HG03066 (cell line): Measurements from ENCODE around the gene TMEM131L.
"Not testable (repeated sequence)": the region's sequence is repeated elsewhere in the genome, so short reads cannot be mapped to it uniquely, and the experiment has no call there.

Experiments used
- ATAC-seq: cut with Tn5 transposase; IDR thresholded peaks from one replicate; pipeline ENCODE4 v1.9.1; 2021; ENCODE audit warnings: low read depth; ENCODE audit not compliant: unreplicated experiment

TMEM131L gene, protein sequence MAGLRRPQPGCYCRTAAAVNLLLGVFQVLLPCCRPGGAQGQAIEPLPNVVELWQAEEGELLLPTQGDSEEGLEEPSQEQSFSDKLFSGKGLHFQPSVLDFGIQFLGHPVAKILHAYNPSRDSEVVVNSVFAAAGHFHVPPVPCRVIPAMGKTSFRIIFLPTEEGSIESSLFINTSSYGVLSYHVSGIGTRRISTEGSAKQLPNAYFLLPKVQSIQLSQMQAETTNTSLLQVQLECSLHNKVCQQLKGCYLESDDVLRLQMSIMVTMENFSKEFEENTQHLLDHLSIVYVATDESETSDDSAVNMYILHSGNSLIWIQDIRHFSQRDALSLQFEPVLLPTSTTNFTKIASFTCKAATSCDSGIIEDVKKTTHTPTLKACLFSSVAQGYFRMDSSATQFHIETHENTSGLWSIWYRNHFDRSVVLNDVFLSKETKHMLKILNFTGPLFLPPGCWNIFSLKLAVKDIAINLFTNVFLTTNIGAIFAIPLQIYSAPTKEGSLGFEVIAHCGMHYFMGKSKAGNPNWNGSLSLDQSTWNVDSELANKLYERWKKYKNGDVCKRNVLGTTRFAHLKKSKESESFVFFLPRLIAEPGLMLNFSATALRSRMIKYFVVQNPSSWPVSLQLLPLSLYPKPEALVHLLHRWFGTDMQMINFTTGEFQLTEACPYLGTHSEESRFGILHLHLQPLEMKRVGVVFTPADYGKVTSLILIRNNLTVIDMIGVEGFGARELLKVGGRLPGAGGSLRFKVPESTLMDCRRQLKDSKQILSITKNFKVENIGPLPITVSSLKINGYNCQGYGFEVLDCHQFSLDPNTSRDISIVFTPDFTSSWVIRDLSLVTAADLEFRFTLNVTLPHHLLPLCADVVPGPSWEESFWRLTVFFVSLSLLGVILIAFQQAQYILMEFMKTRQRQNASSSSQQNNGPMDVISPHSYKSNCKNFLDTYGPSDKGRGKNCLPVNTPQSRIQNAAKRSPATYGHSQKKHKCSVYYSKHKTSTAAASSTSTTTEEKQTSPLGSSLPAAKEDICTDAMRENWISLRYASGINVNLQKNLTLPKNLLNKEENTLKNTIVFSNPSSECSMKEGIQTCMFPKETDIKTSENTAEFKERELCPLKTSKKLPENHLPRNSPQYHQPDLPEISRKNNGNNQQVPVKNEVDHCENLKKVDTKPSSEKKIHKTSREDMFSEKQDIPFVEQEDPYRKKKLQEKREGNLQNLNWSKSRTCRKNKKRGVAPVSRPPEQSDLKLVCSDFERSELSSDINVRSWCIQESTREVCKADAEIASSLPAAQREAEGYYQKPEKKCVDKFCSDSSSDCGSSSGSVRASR (N-terminal part only)

GRCh38 chr4:153466081-153466948 lies at the start of gene TMEM131L:
Gene TMEM131L (plus strand): TSS chr4:153466360. CDS start chr4:153466398, 38 bp downstream.
- peak; percentile 38 for ATAC-seq

DNA sequence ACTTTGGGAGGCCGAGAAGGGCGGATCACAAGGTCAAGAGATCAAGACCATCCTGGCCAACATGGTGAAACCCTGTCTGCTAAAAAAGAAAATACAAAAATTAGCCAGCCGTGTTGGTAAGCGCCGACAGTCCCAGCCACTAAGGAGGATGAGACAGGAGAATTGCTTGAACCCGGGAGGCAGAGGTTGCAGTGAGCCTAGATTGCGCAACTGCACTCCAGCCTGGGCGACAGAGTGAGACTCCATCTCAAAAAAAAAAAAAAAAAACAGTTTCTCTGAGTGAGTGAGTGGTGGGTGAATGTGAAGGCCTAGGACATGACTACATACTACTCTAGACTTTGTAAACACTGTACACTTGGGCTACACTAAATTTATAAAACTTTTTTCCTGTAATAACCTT lies 49.7 kb upstream of the TMEM131L start:
- not testable (repeated sequence) for ATAC-seq

DNA sequence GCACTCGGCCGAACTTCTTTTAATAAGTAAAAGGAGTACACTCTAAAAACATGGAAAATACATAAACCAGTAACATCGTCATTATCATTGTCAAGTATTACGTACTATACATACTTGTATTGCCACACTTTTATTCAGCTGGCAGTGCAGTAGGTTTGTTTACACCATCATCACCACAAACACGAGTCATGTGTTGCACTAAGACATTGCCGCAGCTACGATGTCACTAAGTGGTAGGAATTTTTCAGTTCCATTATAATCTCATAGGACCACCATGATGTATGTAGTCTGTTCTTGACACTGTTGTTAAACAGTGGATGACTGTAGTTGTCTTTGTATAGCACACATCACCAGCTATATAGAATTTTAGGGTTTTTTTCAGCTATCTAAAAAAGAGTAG lies 48.0 kb upstream of the TMEM131L start:
- no peak for ATAC-seq

DNA sequence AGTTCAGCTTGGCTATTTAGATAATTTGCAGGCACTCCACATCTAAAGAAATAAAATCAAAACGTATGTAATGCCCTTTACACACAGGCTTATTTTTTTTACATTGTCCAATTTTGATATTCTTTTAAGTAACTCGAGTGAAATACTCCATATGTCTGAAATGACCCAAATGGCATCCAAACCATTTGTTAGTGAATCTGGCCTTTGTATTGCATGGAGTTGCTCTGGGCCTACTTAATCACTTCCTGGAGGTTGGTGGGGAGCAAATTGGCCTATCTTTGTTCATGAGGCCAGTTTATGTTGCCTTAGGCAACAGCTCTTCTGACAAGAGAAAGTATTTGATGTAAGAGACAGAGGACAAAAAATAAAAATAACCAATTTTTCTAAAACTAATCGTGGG lies 47.6 kb upstream of the TMEM131L start:
- ATAC-seq: no peak

GRCh38 chr4:153419029-153419428 lies 47.1 kb upstream of the TMEM131L start:
- ATAC-seq: no peak

DNA sequence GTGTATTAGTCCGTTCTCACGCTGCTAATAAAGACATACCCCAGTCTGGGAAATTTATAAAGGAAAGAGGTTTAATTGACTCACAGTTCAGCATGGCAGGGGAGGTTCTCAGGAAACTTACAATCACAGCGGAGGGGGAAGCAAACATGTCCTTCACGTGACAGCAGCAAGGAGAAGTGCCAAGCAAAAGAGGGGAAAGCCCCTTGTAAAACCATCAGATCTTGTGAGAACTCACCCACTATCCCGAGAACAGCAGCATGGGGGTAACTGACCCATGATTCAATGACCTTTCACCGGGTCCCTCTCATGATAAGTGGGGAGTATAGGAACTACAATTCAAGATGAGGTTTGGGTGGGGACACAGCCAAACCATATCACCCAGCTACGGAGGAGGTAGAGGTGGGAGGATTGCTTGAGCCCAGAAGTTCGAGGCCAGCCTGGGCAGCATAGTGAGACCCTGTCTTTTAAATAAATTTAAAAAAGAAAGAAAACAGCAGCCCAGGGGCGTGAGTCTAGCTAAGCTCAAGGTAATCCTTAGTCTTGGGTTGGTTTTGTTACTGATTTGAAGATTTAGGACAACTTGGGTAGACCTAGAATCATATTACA lies 46.4 kb upstream of the TMEM131L start:
- ATAC-seq: no peak

GRCh38 chr4:153420361-153420760 lies 45.8 kb upstream of the TMEM131L start:
- ATAC-seq: no peak

DNA sequence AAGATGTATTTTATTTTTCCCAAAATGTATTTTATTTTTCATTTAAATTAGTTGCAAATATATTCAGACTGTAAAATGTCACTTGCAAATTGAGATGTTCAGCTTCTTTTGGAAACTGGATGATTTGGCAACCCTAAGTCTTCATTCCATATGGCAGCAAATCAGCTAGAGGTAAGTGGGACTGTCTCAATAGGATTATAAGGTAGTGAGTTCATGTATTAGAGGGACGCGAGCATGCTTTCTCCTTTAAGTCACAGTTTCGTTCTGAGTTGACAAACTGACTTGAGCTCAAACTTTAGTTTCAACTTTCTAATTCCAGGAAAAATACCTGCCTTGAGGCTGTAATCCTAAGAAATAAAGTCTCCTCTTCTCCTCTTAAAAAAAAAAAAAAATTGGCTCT lies 44.2 kb upstream of the TMEM131L start:
- ATAC-seq: no peak

DNA sequence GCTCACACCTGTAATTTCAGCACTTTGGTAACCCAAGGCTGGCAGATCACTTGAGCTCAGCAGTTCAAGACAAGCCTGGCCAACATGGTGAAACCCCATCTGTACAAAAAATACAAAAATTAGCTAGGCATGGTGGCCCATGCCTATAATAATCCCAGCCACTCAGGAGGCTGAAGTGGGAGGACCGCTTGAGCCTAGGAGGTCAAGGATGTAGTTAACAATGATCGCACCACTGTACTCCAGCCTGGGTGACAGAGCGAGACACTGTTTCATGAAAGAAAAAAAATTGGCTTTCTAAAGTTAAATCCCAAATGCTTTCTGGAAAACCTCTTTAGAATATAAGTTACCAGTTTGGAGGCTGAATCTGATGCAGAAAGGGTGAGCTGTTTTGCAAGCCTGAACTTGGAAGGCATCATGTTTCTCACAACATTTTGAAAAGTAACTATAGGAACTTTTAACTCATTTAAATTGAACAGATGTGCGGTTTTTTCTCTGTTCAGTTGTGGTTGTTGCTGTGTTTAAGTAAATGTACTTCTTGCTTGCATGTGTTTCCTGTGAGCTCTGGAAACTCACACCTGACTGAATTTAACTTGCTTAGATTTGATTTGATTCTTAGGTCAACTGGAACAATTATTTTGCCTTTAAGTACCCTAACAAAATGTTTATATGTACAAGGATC lies 39.8 kb upstream of the TMEM131L start:
- peak; percentile 58 for ATAC-seq

DNA sequence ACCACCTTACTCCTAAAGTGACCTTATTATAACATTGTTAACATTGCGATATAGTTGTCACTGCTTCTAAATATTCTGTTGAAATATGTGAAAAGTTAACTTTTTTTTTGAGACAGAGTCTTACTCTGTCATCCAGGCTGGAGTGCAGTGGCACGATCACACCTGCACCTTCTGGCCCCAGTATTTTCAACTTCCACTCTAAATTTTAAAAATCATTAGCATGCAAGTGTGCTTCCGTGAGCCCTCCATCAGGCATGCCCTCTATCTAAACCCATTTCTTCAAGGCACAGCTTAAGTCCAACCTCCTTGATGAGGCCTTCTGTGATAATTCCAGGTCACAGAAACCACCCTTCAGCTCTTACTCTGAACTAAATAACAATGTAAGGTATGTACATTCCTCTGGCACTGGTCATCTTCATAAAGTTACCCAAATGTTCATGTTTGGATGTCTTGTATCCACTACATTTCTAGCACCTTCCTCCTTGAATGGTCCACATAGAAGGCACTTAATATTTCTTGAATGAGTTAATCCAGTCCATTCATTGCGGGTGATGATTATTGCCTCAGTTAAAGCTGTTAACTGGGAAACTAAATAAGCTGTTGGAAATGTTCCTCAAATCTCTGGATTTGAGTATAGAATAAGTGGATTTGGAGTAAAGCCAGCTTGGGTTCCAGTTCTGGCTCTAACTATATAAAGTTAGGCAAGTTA lies 38.6 kb upstream of the TMEM131L start:
- no peak for ATAC-seq

DNA sequence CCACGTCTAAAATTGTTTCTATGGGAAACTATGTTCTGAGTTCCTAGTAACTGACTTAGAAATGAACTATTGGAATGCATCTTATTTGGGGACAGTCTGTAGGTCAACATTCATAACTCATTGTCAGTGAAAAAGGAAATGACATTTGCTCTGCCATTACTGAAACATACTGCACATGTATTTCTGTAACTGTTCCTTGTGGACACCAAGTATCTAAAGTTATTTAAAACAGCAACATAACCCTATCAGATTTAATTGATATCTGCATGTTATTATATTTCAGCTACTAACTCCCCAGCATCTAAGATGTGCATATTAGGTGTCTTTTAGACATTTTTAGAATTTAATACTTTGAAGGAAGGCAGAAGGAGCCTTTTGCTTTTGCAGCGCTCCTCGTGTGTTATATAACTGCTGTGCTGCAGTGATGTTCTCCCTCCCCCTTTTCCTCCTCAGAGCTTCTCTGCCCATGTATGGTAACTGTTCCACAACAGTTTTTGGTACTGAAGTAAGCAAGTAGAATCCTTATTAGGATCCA lies 37.2 kb upstream of the TMEM131L start:
- no peak for ATAC-seq

GRCh38 chr4:153432965-153433753 lies 33.0 kb upstream of the TMEM131L start:
- peak; percentile 93 for ATAC-seq

GRCh38 chr4:153433754-153434105 lies 32.4 kb upstream of the TMEM131L start:
- ATAC-seq: no peak

- no peak for ATAC-seq
Measured at GRCh38 chr4:153434190-153434589, 32.0 kb upstream of the TMEM131L start.

GRCh38 chr4:153438916-153439756 lies 27.0 kb upstream of the TMEM131L start:
- ATAC-seq: peak; percentile 77

DNA sequence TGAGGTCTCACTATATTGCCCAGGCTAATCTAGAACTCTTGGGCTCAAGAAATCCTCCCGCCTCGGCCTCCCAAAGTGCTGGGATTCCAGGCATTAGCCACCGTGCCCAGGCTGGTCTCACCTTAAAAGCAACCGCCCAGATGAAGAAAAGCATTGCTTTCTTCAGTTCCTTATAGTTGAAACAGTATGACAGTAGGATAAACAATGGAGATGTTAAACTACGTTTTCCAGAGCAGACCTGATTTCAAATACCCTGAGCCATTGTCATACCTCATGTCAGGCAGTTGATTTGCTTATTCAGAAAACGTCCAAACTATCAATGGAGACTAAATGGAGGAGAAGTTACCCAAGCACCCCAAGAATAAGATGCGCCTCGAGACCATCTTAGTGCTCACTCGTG lies 26.3 kb upstream of the TMEM131L start:
- no peak for ATAC-seq
